ENCODE data around the gene HS6ST1.
"Not testable (repeated sequence)": the region's sequence is repeated elsewhere in the genome, so short reads cannot be mapped to it uniquely, and the experiment has no call there.

Gene HS6ST1

DNA sequence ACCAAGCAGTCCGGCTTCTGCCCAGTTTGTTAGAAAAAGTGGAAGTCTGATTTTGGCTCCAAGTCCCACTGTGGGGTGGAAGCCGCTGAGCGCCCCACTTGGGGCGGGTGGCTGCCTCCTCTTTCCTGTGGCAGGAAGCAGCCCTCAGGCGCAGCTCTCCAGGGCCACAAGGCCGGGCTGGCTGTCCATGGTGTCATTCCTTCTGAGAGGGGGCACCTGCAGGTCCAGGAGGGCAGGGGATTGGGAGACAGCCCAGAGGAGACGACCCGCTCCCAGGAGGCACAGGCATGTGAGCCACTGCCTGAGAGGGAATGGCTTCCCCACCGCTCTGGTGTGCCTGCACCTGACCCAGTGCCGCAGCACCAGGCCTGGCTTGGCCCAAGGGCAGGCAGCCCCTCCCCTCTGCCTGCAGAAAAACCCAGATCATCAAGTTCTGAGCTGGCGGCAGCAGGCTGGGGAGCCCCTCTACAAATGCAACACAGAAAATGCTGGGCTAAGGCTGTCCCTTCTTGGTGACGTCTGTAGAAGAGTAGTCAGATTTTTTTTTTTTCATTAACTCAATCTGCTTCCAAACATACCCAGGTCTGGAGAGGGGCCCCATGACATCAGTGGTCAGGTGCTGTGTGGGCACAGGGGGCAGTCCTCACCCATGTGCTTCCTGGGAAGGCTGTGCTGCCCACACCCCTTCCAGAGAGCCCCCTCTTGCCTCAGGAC, 38.4 kb downstream of the HS6ST1 start:
- no peak for DNase-seq

DNA sequence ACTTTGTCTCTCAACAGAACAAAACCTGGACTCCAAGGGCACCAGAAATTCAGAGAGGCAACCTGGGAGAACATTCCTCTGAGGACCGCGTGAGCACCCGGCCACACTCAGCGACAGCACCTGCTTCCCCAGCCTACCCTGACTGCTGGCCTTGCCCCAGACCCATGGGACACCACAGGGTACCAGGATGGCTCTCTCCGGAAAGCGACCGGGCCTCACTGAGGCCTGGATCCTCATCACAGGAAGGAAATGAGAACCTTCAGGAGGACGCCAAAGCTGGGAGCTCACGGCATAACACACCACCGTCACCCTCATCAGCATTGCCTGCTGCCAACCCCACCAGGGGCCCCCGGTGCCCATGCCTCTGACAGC, 38.9 kb downstream of the HS6ST1 start:
- DNase-seq, result no peak

DNA sequence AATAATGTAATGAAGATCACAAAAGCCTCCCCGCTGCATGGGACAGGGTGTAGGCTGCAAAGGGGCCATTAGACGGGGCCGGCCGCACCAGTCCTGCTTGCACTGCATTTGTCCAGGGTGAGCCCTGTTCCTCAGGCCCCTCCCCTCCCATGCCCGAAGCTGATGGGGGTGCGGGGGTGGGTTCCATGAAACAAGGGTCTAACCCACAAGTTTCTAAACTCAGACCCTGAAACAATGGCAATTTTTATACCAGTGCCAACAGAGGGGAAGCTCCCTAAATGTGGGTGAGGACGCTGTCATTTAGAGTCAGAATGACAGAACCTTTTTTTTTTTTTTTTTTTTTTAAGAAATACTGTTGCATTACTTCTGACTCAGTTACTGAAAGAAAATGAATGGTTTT, 39.7 kb downstream of the HS6ST1 start:
- DNase-seq, result no peak

DNA sequence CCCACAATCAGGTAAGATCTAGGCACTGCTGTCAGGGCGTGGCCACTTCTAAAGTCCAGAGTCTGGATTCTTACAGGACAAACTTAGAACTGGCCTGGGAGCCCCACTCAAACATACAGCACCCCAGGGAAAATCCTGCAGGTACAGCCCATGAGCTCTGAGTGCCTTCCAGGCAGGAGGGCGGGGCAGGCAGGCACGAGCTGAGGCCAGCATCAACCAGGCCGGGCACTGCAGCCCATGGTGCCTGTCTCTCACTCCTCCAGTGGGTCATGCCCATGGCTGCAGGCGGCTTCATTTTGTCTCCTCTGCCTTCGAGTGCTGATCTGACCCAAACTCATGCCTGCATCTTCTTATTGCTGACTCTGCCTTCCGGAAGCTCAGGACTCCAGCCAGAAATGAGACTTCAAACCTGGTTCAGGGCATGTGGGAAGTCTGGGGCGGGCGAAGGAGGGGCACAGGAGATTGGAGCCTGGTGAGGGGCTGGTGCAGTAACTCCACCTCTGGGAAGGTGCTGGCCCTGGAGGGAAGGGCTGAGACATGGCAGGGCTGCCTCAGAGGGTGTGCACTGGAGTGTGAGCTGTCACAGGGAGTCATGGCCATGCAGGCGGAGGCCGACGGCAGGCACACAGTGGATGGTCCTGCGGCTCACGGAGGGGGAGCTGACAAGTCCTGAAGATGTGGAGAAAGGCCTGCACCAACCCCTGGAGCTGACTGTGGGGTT, 40.5 kb downstream of the HS6ST1 start:
- no peak for DNase-seq

DNA sequence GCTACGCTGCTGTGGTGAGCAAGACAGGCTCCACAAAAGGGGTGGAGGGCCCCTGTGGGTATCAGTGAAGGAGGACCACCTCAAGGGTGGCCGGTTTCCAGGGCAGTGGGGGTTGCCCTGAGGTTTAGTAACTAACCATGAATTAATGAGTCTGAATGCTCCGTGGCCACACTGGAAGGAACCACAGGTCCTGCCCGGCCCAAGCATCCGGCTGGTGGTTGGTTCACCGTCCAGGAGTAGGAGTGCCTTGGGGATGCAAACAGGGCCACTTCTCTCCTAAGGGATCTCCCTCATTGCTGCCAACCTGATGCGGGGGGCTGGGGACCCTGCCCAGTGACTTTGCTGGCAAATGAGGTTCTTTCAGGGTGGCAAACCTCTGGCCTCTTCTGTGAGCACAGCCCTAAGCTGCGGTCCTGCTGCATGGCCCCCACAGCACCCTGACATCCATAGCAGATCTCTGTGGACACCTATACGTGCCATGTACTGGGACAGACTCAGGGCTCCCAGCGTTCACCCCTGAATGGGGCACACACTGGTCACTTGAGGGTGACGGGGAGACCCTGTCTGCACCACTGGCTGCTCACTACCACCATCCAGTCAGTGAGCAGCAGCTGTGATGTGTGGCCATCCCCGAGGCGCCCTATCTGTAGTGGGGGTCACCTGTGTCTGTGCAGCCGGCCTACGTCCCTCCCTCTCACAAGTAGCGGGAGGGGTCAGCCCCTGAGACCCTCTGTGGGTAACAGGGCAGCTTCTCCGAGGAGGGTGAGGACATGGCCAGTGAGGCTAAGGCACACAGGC, 41.6 kb downstream of the HS6ST1 start:
- no peak for DNase-seq

DNA sequence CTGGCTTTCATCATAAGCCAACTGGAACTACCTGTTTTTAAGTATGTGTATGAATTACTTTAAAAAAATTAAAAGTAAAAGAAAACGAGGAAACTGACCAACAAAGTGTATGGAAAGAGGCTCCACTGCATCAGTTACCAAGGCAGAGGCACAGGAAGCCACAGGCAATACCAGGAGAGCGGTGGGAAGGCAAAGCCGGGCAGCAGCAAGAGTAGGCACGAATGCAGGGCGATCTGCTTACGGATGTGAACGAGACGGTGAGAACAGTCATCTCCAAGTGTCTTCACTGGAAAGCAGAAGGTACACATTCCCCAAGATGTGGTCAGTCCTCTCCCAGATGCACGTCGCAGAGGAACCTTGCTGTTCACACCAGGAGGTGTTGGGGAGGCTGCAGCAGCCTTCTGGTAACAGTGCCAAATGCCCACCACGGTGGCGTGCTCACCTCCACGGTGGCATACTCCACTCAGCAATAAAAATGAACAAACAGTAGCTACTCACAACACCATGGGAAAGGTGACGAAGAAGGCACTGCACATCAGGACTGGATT, 43.1 kb downstream of the HS6ST1 start:
- no peak for DNase-seq

DNA sequence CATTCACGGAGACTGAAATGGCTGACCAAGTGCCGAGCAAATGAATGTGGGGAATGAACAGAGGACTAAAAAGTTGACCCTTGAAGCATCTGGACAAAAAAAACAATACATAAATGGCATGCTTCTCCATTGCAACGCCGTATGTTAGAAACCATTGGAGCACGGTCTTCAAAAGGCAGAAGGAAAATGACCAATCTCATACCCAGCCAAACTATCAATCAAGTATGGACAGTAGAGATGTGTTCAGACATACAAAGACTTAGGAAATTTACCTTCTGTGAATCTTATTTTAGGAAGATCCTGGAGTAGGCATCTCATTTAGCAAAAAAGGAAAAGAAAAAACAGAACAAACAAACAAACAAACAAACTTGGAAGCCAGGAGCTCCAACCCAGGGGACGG, 44.5 kb downstream of the HS6ST1 start:
- no peak for DNase-seq

DNA sequence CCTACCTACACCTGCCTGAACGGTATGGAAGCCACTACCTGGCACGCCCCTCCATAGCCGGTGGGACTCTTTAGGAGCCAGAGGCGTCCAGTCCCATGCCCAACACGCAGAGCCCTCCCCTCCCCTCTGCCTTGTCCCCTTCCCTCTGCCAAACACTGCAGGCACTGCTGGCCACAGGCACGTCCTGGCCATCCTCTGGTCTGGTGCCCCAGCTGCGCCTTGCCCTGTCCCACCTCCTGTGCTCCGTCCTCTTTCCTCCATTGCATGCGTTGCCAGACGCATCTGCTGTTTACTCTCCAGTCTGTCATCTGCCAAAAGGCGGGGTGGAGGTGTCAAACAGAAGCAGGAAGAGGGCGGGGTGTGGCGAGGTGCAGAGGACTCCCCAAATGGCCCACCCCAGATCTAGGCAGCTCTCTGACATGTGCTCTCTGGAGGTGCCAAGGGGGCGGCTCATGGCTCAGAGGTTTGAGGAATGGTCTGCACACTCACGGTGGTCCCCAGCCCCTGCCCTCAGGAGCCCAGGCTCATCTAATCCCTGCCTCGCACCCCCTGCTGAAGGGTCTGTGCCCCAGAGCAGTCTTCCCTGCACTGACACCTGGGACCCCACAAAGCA, 45.1 kb downstream of the HS6ST1 start:
- DNase-seq, result no peak

DNA sequence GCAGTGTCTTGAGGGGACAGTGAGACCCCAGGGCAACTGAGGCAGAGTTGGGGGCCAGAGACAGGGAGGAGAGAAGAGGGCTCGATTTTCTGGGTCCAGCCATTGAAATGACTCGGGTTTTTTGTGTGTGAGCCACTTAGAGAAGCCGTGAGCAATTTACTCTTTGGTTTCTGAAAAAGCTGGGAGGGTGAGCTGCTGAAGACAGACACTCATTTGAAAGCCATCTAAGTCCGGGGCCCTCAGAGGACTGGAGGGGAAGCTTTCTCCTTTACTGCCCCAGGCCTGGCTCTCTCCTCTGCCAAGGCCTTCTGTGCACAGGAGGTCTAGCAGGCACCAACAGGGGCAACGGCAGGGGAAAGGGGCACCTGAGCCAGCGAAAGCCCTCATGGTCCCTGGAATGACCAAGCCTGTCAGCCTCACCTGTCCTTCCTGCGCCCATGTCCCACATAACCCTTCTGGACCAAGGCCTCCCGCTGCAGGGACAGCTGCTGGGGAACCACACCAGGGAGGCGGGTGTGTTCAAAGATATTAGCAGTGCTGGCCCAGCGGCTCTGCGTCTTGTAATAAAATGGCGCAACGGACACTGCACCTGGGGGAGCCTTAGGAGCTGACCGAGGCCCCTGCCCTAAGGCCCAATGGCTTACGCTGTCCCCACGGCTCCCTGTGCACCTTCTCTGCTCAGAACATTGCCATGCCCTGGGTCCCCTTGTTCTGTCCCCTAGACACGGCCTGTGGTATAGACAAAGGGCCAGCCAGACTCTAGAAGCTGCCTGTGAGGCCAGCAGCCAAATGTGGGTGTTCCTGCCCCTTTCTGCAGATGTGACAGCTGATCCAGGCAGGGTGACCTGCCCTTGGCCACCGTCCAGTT, 45.8 kb downstream of the HS6ST1 start:
- DNase-seq, result no peak

DNA sequence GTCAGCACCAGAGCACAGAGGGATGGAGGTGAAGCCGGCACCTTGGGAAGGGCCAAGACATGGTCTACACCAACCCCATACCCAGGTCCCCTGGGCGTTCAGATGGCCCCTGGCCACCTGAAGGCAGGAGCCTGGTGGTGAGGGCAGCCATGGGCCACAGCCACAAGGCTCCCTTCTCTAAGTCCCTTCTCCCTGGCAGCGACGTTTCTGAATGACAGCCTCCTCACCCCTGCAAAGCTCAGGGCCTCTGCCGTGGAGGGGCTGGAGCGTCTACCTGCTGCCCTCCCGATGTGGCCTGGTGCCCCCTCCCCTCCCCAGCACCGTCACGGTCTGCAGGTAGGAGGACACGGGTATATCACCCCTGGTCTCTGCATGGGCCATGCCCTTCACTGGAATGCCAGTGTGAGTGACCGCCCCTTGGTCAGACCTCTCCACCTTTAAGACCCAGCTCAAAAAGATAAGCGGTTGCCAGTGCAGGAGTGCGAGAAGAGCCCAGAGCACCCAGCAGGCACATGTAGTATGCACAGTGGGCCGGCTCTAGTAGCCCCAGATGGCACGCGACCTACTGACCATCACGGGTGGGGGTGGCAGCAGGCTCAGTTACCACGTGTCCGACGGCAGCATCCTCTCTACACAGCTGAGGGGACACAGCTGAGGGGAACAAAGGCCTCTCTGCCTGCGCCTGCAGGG, 46.6 kb downstream of the HS6ST1 start:
- no peak for DNase-seq

DNA sequence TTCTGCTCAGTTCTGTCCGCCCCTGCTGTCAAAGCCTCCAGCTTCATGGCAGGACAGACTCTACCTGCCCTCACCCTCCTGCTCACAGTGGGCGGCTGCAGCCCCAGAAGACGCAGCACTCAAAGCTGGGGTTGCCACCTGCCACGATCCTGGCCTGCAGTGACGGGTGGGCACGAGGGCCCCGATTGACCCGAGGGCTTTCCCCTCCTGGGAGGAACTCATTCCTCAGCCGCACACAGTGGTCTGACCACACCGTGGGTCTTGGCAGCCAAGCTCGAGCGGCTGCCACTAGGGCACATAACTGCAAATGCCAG, 47.1 kb downstream of the HS6ST1 start:
- DNase-seq, result no peak

DNA sequence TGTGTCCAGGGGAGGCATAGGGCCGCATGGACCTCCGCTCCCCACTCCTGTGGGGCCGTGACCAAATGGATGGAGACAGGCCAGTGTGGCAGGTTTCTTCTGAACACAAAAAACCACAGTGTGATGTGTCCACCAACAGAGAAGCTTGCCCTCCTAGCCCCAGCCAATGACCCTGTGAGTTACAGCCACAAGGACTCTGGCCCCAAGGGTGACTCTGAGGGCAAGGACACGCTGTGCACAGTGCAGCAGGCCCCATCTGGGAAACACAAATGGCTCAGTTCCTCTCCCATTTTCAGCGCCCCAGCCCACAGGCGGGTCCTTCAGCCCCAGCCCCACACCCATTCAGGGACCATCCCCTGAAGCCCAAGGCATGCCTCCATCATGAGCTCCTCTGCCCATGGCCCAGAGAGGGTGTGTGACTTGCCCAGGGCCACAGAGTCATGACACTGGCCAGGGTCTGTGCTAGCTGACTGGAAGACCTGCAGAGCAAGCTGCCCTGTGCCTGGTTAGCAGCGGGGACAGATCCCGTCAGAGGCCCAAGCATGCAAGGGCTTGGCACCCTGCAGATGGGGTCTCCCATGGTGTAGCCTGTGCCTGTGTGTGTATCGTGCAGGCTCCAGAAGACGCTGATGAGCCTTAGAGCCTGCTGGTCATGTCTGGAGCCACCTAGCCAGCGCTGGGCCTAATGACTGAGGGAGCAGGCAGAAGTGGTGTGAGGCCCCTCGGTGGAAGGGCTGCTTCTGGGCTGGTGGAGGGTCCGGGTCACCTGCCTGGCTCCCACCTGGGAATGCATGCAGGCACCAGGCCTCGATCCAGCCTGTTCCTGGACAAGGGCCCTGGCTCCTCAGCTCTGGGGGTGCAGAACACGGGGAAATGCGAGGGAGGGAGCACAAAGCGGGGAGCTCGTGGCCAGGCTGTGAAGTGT, 47.7 kb downstream of the HS6ST1 start:
- no peak for DNase-seq

DNA sequence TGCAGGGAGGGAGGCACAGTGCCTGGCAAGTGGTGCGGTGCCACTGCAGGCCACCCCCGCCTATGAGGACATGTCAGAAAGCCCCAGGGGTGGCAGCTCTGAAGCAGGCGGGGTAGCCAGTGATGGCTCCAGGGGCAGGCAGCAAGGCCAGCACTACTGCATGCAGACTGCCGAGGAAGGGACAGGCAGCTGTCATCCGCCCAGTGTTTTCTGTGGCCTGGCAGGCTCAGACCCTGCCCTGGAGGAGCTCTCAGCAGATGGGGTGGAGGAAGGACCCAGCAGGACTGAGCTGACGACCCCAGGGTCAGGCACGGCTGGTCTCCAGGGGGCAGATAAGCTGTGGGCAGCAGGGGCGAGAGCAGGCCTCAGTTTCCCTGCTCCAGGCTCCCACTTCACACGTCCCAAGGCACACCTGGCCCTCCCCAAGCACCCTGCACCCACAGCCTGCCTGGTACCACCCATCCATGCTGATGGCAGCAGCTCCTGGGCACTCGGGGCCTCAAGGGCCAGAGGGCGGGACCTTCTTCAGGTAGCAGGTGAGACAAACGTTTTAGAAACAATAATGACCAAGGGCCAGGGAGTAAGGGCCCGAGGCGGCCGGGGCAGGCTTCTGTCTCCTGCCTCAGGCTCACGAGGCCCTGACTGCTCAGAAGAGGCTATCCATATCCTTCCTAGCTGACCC, 48.5 kb downstream of the HS6ST1 start:
- DNase-seq, result no peak

DNA sequence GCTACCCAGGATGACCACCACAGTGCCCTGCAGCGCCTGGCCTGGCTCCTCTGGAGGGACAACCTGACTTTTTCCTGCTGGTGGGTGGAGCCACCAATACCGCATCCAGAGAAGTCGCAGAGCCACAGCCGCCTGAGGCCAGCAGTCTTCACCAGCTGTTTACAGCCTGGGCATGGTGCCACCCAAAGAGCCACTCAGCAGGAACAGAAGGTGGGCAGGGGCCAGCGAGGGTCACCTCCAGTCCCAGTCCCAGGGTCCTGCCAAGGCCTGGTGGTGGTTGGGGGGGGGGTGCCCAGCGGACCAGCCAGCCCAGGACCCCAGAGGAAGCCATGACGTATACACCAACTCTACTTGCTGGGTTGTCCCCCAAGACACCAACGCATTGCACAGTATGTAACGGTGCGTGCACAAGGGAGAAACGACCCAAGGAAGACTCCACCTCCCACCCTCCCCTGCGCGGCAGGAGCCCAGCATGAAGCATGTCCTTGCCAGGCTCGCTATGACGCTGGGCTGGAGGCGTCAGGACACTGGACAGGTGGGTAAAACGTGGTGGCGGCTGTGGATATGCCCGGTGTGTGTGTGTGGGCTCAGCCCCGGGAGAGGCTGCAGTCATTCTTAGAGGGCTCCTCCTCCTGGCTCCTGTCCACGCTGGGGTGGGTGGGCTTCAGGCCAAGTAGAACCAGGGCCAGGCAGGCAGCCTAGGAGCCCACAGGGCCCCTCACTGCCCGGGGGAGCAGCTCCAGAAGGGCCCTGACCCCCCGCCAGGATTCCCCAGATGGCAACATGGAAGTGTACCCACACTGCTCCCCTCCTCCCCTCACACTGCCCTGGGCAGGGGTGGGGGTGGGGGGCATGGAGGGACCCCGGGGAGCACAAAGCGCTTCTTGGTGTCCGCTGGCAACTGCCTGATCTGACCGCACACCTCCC, 49.3 kb downstream of the HS6ST1 start:
- no peak for DNase-seq

DNA sequence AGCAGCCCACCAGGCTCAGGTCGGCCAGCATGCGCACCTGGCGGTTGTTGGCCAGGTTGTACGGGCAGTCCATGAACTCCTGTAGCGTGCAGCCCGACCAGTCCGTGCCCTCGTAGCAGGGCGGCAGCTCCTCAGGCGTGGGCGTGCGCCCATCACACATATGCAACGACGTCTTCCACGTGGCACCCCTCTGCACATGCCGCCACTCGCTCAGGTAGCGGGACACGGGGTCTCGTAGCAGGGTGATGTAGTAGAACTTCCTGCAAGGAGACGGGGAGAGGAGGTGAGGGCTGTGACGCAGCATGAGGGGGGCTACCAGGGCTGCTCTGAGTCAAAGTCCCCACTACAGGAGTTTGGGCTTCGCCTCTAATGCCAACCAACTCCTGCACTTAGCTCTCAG, 50.1 kb downstream of the HS6ST1 start:
- not testable (repeated sequence) for DNase-seq

DNA sequence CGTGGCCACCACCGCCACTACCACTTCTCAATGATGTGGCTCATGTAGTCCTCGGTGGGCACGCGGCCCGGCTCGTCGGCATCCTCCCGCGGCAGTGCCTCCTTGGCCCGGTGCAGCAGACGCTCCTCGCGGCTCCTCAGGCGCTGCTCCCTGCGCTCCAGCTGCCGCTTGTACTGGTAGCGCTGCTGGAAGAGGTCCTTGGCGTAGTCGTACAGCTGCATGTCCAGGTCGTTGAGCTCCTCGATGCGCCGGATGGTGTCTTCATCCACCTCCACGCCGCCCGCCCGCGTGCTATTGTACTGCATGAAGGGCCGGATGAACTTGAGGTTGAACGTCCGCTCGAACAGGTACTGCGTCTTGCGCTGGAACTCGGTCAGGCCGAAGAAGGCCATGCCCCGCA, 50.5 kb downstream of the HS6ST1 start:
- DNase-seq, result not testable (repeated sequence)

DNA sequence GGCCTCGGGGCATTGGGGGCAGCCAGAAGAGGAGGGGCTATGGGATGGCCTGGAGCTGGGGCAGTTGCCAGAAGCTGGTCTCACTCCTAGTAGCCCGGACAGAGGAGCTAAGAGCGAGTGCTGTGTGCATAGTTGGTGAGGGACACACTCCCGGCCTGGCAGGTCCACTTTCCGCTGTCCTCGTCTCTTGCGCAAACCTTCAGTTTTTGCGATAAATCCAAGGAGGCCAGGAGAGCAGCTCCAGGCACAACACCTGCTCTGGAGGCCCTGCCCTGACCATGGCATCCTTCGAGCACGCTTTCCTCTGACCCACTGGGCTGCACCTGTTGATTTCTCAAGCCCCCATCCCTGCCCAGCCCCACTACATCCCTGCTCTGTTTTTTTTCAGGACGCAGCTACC, 51.0 kb downstream of the HS6ST1 start:
- not testable (repeated sequence) for DNase-seq

DNA sequence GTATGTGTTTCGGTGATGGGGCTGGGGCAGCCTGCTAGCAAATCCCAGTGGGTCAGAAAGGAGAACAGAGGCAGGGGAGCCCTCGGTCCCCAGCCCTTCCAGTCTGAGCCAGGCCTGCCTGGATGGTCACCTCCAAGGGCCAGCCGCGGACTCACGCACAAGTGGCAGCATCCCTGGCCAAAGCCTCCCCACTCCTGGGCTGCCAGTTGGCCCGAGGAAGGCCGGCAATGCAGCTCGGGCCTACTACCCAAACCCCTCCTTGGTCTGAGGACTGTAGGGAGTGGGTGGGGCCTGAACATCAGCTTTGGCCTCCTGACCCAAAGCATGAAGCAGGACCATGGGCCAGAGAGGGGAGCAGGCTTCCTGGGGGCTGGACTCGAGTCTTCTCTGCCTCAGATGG, 51.5 kb downstream of the HS6ST1 start:
- DNase-seq, result not testable (repeated sequence)

DNA sequence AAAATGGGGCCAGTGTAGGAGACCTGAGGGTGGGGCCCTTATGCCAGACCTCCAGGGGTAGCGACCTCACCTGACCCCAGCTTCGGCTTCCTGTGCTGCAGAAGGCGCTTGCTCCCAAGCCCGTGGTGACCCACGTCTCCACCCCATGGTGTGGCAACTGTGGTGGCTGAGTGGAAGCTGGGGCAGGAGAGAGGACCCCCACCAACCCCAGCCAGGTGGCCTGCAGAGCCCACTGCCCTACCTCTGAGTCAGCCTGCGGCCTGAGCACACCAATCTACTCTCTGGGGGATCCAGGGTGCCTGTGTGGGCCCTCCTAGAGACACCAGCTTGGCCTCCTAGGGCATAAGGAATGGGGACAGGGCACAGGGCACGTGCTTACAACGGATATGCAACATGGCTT, 52.2 kb downstream of the HS6ST1 start:
- not testable (repeated sequence) for DNase-seq
